Endothelial cell of umbilical vein (primary cell): ENCODE measurements around the gene SRSF11.

Experiments
- EZH2 ChIP-seq: IDR thresholded peaks from 2 replicates; pipeline ENCODE4 v1.6.1; 2012; ENCODE audit warnings: borderline replicate concordance, low read depth, mild to moderate bottlenecking, moderate library complexity, low read length, inconsistent platforms; ENCODE audit not compliant: severe bottlenecking
- FOS ChIP-seq: IDR thresholded peaks from 2 replicates; pipeline ENCODE4 v1.6.1; 2011; ENCODE audit warnings: mild to moderate bottlenecking, low read length, moderate library complexity, borderline replicate concordance; ENCODE audit not compliant: insufficient read depth
- GATA2 ChIP-seq: IDR thresholded peaks from 2 replicates; pipeline ENCODE4 v1.7.0; 2011; ENCODE audit warnings: low read depth, mild to moderate bottlenecking, moderate library complexity, mixed read lengths, low read length; ENCODE audit not compliant: insufficient read length, insufficient read depth
- JUN ChIP-seq: IDR thresholded peaks from 2 replicates; pipeline ENCODE4 v1.6.1; 2011; ENCODE audit warnings: borderline replicate concordance, low read depth; ENCODE audit not compliant: insufficient read length, insufficient read depth
- MYC ChIP-seq: IDR thresholded peaks from one replicate; pipeline ENCODE4 v1.6.1; 2011; ENCODE audit warnings: mild to moderate bottlenecking, low read depth, low read length
- POLR2A ChIP-seq: IDR thresholded peaks from 2 replicates; pipeline ENCODE4 v1.6.1; 2012; ENCODE audit warnings: low read depth, mild to moderate bottlenecking, control low read depth, low read length
- POLR2AphosphoS5 ChIP-seq: IDR thresholded peaks from 2 replicates; pipeline ENCODE4 v1.6.1; 2012; ENCODE audit warnings: low read depth, mild to moderate bottlenecking, control low read depth, low read length, moderate library complexity; ENCODE audit not compliant: insufficient read depth
- TF ChIP-seq, protein P1 (sequence below), 2 donors: IDR thresholded peaks; 1 replicate in 1 of 2; 2 replicates in 1 of 2; pipeline ENCODE4 v1.5.1; 2011; ENCODE audit warnings: low read length in 2 of 2, mild to moderate bottlenecking in 2 of 2, moderate library complexity in 2 of 2, control low read depth in 1 of 2, inconsistent platforms in 1 of 2, low read depth in 1 of 2; ENCODE audit not compliant: insufficient read depth in 1 of 2; ENCODE audit errors: extremely low read depth in 1 of 2
- TF ChIP-seq, protein P2 (sequence below): IDR thresholded peaks from 2 replicates; pipeline ENCODE4 v1.6.1; 2011; ENCODE audit not compliant: insufficient read depth, insufficient read length

DNA sequence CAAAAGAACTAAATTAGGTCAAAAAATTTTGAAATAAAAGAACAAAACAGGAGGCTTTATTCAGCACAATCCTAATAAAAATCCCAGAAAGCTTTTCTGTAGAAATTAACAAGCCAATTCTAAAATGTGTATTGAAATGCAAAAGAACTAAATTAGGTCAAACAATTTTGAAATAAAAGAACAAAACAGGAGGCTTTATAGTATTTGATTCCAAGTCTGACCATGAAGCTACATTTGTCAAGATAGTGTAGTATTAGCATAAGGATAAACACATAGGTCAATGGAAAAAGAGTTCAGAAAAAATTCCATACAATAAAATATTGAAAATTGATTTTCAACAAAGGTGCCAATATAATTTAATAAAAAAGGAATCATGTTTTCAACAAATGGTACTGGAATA is 26.6 kb upstream of the SRSF11 start:
- TF ChIP-seq POLR2A (no peak), POLR2AphosphoS5 (no peak), EZH2 (no peak), GATA2 (no peak), FOS (no peak), MYC (no peak), JUN (no peak)
- TF ChIP-seq, protein P1, sequence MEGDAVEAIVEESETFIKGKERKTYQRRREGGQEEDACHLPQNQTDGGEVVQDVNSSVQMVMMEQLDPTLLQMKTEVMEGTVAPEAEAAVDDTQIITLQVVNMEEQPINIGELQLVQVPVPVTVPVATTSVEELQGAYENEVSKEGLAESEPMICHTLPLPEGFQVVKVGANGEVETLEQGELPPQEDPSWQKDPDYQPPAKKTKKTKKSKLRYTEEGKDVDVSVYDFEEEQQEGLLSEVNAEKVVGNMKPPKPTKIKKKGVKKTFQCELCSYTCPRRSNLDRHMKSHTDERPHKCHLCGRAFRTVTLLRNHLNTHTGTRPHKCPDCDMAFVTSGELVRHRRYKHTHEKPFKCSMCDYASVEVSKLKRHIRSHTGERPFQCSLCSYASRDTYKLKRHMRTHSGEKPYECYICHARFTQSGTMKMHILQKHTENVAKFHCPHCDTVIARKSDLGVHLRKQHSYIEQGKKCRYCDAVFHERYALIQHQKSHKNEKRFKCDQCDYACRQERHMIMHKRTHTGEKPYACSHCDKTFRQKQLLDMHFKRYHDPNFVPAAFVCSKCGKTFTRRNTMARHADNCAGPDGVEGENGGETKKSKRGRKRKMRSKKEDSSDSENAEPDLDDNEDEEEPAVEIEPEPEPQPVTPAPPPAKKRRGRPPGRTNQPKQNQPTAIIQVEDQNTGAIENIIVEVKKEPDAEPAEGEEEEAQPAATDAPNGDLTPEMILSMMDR (IDR thresholded peaks at IDR 0.05; ENCODE audit: extremely low read depth in 1 of 2, insufficient read depth in 1 of 2, low read depth in 1 of 2, low read length in 2 of 2), result no peak
- TF ChIP-seq, protein P2, sequence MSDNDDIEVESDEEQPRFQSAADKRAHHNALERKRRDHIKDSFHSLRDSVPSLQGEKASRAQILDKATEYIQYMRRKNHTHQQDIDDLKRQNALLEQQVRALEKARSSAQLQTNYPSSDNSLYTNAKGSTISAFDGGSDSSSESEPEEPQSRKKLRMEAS, result no peak
